Glutamatergic neuron (in vitro differentiated cells): ENCODE results near the gene DNAJB6. TPM values are rescaled to one million over a fixed set of nuclear protein-coding genes. Genes with fewer than 3 reads are reported as not detected.
A peak's percentile ranks its signal among the peaks of the same experiment; 100 is the strongest.

Experiments
- DNase-seq: peaks from one replicate; pipeline ENCODE4 v3.0.0; 2022
- H3K27ac Mint-ChIP-seq: one replicate; pipeline ENCODE4 v1.8.0; 2020; ENCODE audit warnings: mild to moderate bottlenecking, mixed read lengths, inconsistent platforms; ENCODE audit not compliant: unreplicated experiment
- H3K27me3 Mint-ChIP-seq: one replicate; pipeline ENCODE4 v1.8.0; 2020; ENCODE audit warnings: mild to moderate bottlenecking, moderate library complexity, mixed read lengths, inconsistent platforms; ENCODE audit not compliant: unreplicated experiment
- H3K36me3 Mint-ChIP-seq: one replicate; pipeline ENCODE4 v1.8.0; 2020; ENCODE audit warnings: mild to moderate bottlenecking, mixed read lengths, inconsistent platforms; ENCODE audit not compliant: unreplicated experiment
- H3K4me1 Mint-ChIP-seq: one replicate; pipeline ENCODE4 v1.8.0; 2020; ENCODE audit warnings: mild to moderate bottlenecking, low read depth, mixed read lengths, inconsistent platforms; ENCODE audit not compliant: unreplicated experiment
- H3K4me3 Mint-ChIP-seq: one replicate; pipeline ENCODE4 v1.8.0; 2020; ENCODE audit warnings: mild to moderate bottlenecking, mixed read lengths, inconsistent platforms; ENCODE audit not compliant: unreplicated experiment
- H3K9me3 Mint-ChIP-seq: one replicate; pipeline ENCODE4 v1.8.0; 2020; ENCODE audit warnings: mild to moderate bottlenecking, moderate library complexity, mixed read lengths, inconsistent platforms; ENCODE audit not compliant: unreplicated experiment
- CTCF ChIP-seq: fragments of 200-600 bp; sonication (generic); IDR thresholded peaks from one replicate; pipeline ENCODE4 v1.5.0; 2021; ENCODE audit not compliant: partially characterized antibody, unreplicated experiment
- total RNA-seq: library from RNA; stranded (reverse); fragmentation: NEBNext Ultra II Directional; extraction: Animal tissue kit (Norgen Biotek cat#: 25700); gene quantifications from one replicate; pipeline ENCODE4 v1.2.1, GENCODE V29; 2021; ENCODE audit not compliant: unreplicated experiment

The DNAJB6 gene
- total RNA-seq, 1 donor from 2014 or later: 120 TPM

- peaks cover 7% of the 10 kb centered on the region for H3K27me3 Mint-ChIP-seq
- H3K4me3 Mint-ChIP-seq: peak overlapping the region; percentile 49
- H3K36me3 Mint-ChIP-seq: no peaks in the 10 kb centered on the region
- DNase-seq: peak; percentile 55
- peaks cover 3% of the 10 kb centered on the region for H3K9me3 Mint-ChIP-seq
- peak overlapping the region; percentile 55 for H3K27ac Mint-ChIP-seq
- TF ChIP-seq CTCF: no peak
- peaks cover 16% of the 10 kb centered on the region for H3K4me1 Mint-ChIP-seq
These were observed 127.5 kb downstream of the DNAJB6 start for GRCh38 chr7:157464111-157464970.

- DNase-seq: no peak
- H3K27me3 Mint-ChIP-seq: peaks cover 4% of the 10 kb centered on the region
- H3K4me3 Mint-ChIP-seq: peak overlapping the region; percentile 64
- peaks cover 16% of the 10 kb centered on the region for H3K4me1 Mint-ChIP-seq
- no peak for TF ChIP-seq CTCF
- H3K27ac Mint-ChIP-seq: no peak overlapping the region
- H3K36me3 Mint-ChIP-seq: no peaks in the 10 kb centered on the region
- peaks cover 3% of the 10 kb centered on the region for H3K9me3 Mint-ChIP-seq
These were observed 128.4 kb downstream of the DNAJB6 start for GRCh38 chr7:157464971-157465886.

- peak overlapping the region; percentile 64 for H3K4me3 Mint-ChIP-seq
- peaks cover 16% of the 10 kb centered on the region for H3K4me1 Mint-ChIP-seq
- peaks cover 4% of the 10 kb centered on the region for H3K27me3 Mint-ChIP-seq
- DNase-seq: no peak
- H3K27ac Mint-ChIP-seq: peak overlapping the region; percentile 17
- H3K36me3 Mint-ChIP-seq: no peaks in the 10 kb centered on the region
- H3K9me3 Mint-ChIP-seq: peaks cover 3% of the 10 kb centered on the region
- TF ChIP-seq CTCF: no peak
These were observed 129.4 kb downstream of the DNAJB6 start for GRCh38 chr7:157465891-157466866.

- H3K4me3 Mint-ChIP-seq: no peak overlapping the region
- peaks cover 4% of the 10 kb centered on the region for H3K27me3 Mint-ChIP-seq
- H3K9me3 Mint-ChIP-seq: peaks cover 3% of the 10 kb centered on the region
- no peak for TF ChIP-seq CTCF
- no peak for DNase-seq
- H3K4me1 Mint-ChIP-seq: peaks cover 16% of the 10 kb centered on the region
- no peaks in the 10 kb centered on the region for H3K36me3 Mint-ChIP-seq
- no peak overlapping the region for H3K27ac Mint-ChIP-seq
These were observed 130.1 kb downstream of the DNAJB6 start for GRCh38 chr7:157466867-157467261.

Other genes starting within 250 kb of the DNAJB6 start
- gene UBE3C, start 198.1 kb upstream of the DNAJB6 start, total RNA-seq: 52.5 TPM